ENCODE results near the gene MUC5B.

GRCh38 chr11:1287928-1288327 is 65.1 kb downstream of the MUC5B start:
- TF ChIP-seq CTCF (IDR thresholded peaks at IDR 0.05; ENCODE audit: insufficient read depth, low read length) (no peak), GABPA (IDR thresholded peaks at IDR 0.05; ENCODE audit: low read depth) (no peak), REST (IDR thresholded peaks at IDR 0.05; ENCODE audit: insufficient replicate concordance, low read depth) (no peak), POLR2AphosphoS5 (IDR thresholded peaks at IDR 0.05; ENCODE audit: low read depth) (no peak), SPI1 (IDR thresholded peaks at IDR 0.05; ENCODE audit: borderline replicate concordance, low read depth) (no peak)
